IPS-18a (cell line): Measurements from ENCODE around the gene MACROD2.

Source experiments
- H3K27ac ChIP-seq: one replicate; pipeline ENCODE4 v1.5.1; 2013; ENCODE audit warnings: low read length
- H3K27me3 ChIP-seq: one replicate; pipeline ENCODE4 v1.6.1; 2013; ENCODE audit warnings: mild to moderate bottlenecking, low read length; ENCODE audit not compliant: control insufficient read depth, insufficient read depth
- H3K36me3 ChIP-seq: one replicate; pipeline ENCODE4 v1.6.1; 2013; ENCODE audit warnings: low read depth, low read length; ENCODE audit not compliant: control insufficient read depth
- H3K4me1 ChIP-seq: one replicate; pipeline ENCODE4 v1.6.1; 2013; ENCODE audit warnings: low read depth, low read length; ENCODE audit not compliant: control insufficient read depth
- H3K4me3 ChIP-seq: one replicate; pipeline ENCODE4 v1.5.1; 2013; ENCODE audit warnings: low read length
- H3K9ac ChIP-seq: one replicate; pipeline ENCODE4 v1.6.1; 2013; ENCODE audit warnings: mild to moderate bottlenecking, low read length, moderate library complexity
- H3K9me3 ChIP-seq: one replicate; pipeline ENCODE4 v1.6.1; 2013; ENCODE audit warnings: low read depth, low read length; ENCODE audit not compliant: control insufficient read depth

Gene MACROD2

DNA sequence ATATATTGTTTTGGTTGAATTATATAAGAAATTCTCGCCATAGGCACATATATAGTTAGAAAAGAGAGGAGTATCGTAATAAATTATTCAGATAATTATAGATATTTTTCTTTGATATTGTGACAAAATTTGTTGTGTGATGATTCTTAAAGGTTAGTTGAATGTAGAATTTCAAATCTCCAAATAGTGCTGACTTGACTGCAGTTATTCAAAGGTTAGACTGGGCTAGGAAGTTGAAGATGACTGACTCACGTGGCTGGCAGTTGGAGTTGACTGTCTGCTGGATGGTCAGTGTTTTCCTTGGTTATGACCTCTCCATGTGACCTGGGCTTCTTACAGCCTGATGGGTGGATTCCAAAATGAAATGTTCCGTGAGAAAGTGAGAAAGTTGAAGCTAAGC, 286.8 kb downstream of the MACROD2 start:
- Histone ChIP-seq H3K27me3 (no peaks in the 10 kb centered on the region), H3K4me3 (no peak overlapping the region), H3K9ac (no peak overlapping the region), H3K27ac (no peak overlapping the region), H3K9me3 (no peaks in the 10 kb centered on the region), H3K4me1 (no peaks in the 10 kb centered on the region), H3K36me3 (no peaks in the 10 kb centered on the region)

- H3K9ac ChIP-seq = no peak overlapping the region
- no peaks in the 10 kb centered on the region for H3K36me3 ChIP-seq
- no peaks in the 10 kb centered on the region for H3K27me3 ChIP-seq
- no peak overlapping the region for H3K27ac ChIP-seq
- H3K4me1 ChIP-seq = no peaks in the 10 kb centered on the region
- no peak overlapping the region for H3K4me3 ChIP-seq
- no peaks in the 10 kb centered on the region for H3K9me3 ChIP-seq
These were observed 289.1 kb downstream of the MACROD2 start for GRCh38 chr20:14284443-14284842.

- H3K4me1 ChIP-seq = no peaks in the 10 kb centered on the region
- H3K9me3 ChIP-seq = no peaks in the 10 kb centered on the region
- no peaks in the 10 kb centered on the region for H3K36me3 ChIP-seq
- no peaks in the 10 kb centered on the region for H3K27me3 ChIP-seq
- H3K27ac ChIP-seq = no peak overlapping the region
- H3K9ac ChIP-seq = no peak overlapping the region
- H3K4me3 ChIP-seq = no peak overlapping the region
These were observed 293.3 kb downstream of the MACROD2 start for GRCh38 chr20:14288341-14289330.

- H3K36me3 ChIP-seq = no peaks in the 10 kb centered on the region
- H3K27ac ChIP-seq = no peak overlapping the region
- no peak overlapping the region for H3K4me3 ChIP-seq
- H3K27me3 ChIP-seq = no peaks in the 10 kb centered on the region
- H3K4me1 ChIP-seq = peaks cover 4% of the 10 kb centered on the region
- H3K9me3 ChIP-seq = no peaks in the 10 kb centered on the region
- H3K9ac ChIP-seq = no peak overlapping the region
These were observed 296.2 kb downstream of the MACROD2 start for GRCh38 chr20:14291502-14291901.

DNA sequence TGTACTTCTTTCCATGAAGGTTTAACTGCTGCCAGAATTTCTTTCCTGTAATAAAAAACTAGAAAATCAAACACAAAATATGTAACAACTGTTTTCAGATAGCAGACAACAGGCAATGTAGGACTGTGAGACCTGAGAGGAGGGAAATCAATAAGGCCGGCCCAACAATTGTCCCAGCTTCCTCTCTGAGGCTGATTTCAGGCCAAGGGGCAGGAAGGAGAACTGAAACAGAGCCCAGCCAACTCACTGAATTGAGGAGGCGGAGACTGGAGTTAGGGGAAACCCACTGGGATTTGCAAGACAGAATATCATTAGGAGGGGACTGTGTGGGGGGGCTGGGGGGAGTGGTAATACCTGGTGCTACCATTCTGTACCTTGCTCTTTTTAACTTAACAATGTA, 299.9 kb downstream of the MACROD2 start:
- no peaks in the 10 kb centered on the region for H3K9me3 ChIP-seq
- H3K4me3 ChIP-seq = no peak overlapping the region
- no peak overlapping the region for H3K27ac ChIP-seq
- peaks cover 4% of the 10 kb centered on the region for H3K4me1 ChIP-seq
- H3K36me3 ChIP-seq = no peaks in the 10 kb centered on the region
- H3K27me3 ChIP-seq = no peaks in the 10 kb centered on the region
- H3K9ac ChIP-seq = no peak overlapping the region

GRCh38 chr20:14295770-14296309, 300.5 kb downstream of the MACROD2 start:
- H3K4me3 ChIP-seq = no peak overlapping the region
- no peaks in the 10 kb centered on the region for H3K36me3 ChIP-seq

GRCh38 chr20:14299831-14300230, 304.5 kb downstream of the MACROD2 start:
- Histone ChIP-seq H3K4me1 (peaks cover 4% of the 10 kb centered on the region), H3K9me3 (no peaks in the 10 kb centered on the region), H3K4me3 (no peak overlapping the region), H3K36me3 (no peaks in the 10 kb centered on the region), H3K27me3 (no peaks in the 10 kb centered on the region), H3K27ac (no peak overlapping the region), H3K9ac (no peak overlapping the region)

More at GRCh38 chr20:14295770-14296309, 300.5 kb downstream of the MACROD2 start:
- Histone ChIP-seq H3K9ac (no peak overlapping the region), H3K9me3 (no peaks in the 10 kb centered on the region), H3K27ac (no peak overlapping the region), H3K4me1 (peaks cover 4% of the 10 kb centered on the region), H3K27me3 (no peaks in the 10 kb centered on the region)

DNA sequence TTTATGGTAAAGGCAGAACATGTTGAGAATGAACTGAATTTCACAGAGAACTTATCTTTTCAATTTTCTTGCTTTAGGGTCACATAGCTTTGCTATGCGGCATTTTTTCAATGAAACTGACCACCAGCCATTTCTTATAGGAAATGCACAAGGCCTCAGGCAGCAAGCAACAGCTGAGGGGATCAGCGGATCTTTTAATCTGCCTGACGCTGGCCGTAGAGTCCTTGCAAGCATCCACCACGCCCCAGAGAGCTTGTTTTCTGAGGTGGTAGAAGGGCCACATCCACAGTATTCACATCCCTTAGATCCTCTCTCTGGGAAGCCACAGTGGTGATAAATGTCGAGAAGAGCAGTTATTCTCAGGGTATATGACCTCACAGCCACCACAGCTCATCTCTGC, 307.8 kb downstream of the MACROD2 start:
- Histone ChIP-seq H3K36me3 (no peaks in the 10 kb centered on the region), H3K27ac (no peak overlapping the region), H3K4me1 (no peaks in the 10 kb centered on the region), H3K9me3 (no peaks in the 10 kb centered on the region), H3K27me3 (no peaks in the 10 kb centered on the region), H3K4me3 (no peak overlapping the region), H3K9ac (no peak overlapping the region)

GRCh38 chr20:14303651-14304050, 308.3 kb downstream of the MACROD2 start:
- Histone ChIP-seq H3K27me3 (no peaks in the 10 kb centered on the region), H3K36me3 (no peaks in the 10 kb centered on the region), H3K9ac (no peak overlapping the region), H3K4me3 (no peak overlapping the region), H3K9me3 (no peaks in the 10 kb centered on the region), H3K27ac (no peak overlapping the region), H3K4me1 (no peaks in the 10 kb centered on the region)

- Histone ChIP-seq H3K9me3 (no peaks in the 10 kb centered on the region), H3K4me1 (no peaks in the 10 kb centered on the region), H3K9ac (no peak overlapping the region), H3K27ac (no peak overlapping the region), H3K27me3 (no peaks in the 10 kb centered on the region), H3K4me3 (no peak overlapping the region), H3K36me3 (no peaks in the 10 kb centered on the region)
These were observed 309.2 kb downstream of the MACROD2 start for GRCh38 chr20:14304472-14304871.

- Histone ChIP-seq H3K27ac (no peak overlapping the region), H3K4me3 (no peak overlapping the region), H3K36me3 (no peaks in the 10 kb centered on the region)
These were observed 312.6 kb downstream of the MACROD2 start for GRCh38 chr20:14307956-14308355.

More at GRCh38 chr20:14307956-14308355, 312.6 kb downstream of the MACROD2 start:
- Histone ChIP-seq H3K9ac (no peak overlapping the region), H3K4me1 (no peaks in the 10 kb centered on the region), H3K9me3 (no peaks in the 10 kb centered on the region), H3K27me3 (no peaks in the 10 kb centered on the region)
